Upper lobe of left lung (tissue), 6 donors: Measurements from ENCODE around the gene PRDM11. TPM values are rescaled to one million over a fixed set of nuclear protein-coding genes. Genes with fewer than 3 reads are reported as not detected.

Source experiments
- ATAC-seq, 2 donors: fragments of 200-7000 bp; cut with Tn5 transposase; one replicate each; pipeline ENCODE4 v1.9.1; 2022; ENCODE audit warnings: mild to moderate bottlenecking in 2 of 2, moderate library complexity in 2 of 2; ENCODE audit not compliant: low FRiP score in 2 of 2
- DNase-seq, 2 donors: peaks; one replicate each; pipeline ENCODE4 v3.0.0-alpha.2; 2019 to 2020
- H3K27ac ChIP-seq, 4 donors: fragments of 200-600 bp; sonication (generic); one replicate each; pipeline ENCODE4 v1.5.1; 2016 to 2019
- H3K27me3 ChIP-seq, 4 donors: fragments of 200-600 bp; sonication (generic); one replicate each; pipeline ENCODE4 v1.5.1; 2017 to 2019
- H3K36me3 ChIP-seq, 4 donors: fragments of 200-600 bp; sonication (generic); one replicate each; pipeline ENCODE4 v1.5.1; 2016 to 2019
- H3K4me1 ChIP-seq, 4 donors: fragments of 200-600 bp; sonication (generic); one replicate each; pipeline ENCODE4 v1.5.1; 2018 to 2019
- H3K4me3 ChIP-seq, 4 donors: fragments of 200-600 bp; sonication (generic); one replicate each; pipeline ENCODE4 v1.5.1; 2017 to 2019; ENCODE audit warnings: mild to moderate bottlenecking in 2 of 4, moderate library complexity in 1 of 4
- H3K9me3 ChIP-seq, 4 donors: fragments of 200-600 bp; sonication (generic); one replicate each; pipeline ENCODE4 v1.5.1; 2018 to 2019
- CTCF ChIP-seq, 6 experiments: fragments of 450-650 bp in 4 of 6; fragments of 200-600 bp in 2 of 6; sonication (generic) in 2 of 6; IDR thresholded peaks; one replicate each; pipeline ENCODE4 v1.5.1; 2016 to 2019; ENCODE audit warnings: antibody characterized with exemption in 6 of 6
- EP300 ChIP-seq, 4 donors: sonication (generic); formaldehyde crosslinking; IDR thresholded peaks; one replicate each; pipeline ENCODE4 v1.5.1; 2017; ENCODE audit warnings: antibody characterized with exemption in 4 of 4, control low read depth in 2 of 4
- POLR2A ChIP-seq, 4 donors: fragments of 450-650 bp; IDR thresholded peaks; one replicate each; pipeline ENCODE4 v1.5.1; 2016 to 2017; ENCODE audit warnings: antibody characterized with exemption in 4 of 4, mild to moderate bottlenecking in 2 of 4
- POLR2AphosphoS5 ChIP-seq, 2 donors: sonication (generic); formaldehyde crosslinking; IDR thresholded peaks; one replicate each; pipeline ENCODE4 v1.5.1; 2017; ENCODE audit warnings: antibody characterized with exemption in 2 of 2
- WGBS, 2 donors: methylation state at CpG; one replicate each; pipeline ENCODE4 v1.1.5; 2017 to 2018; 5-methylcytosine and 5-hydroxymethylcytosine counted together
- total RNA-seq, 6 donors: library from RNA; depleted of rRNA in 4 of 6; stranded (reverse); fragments of >200 nt in 4 of 6; gene quantifications; one replicate each; pipeline versions ENCODE4 v1.1.0 to v1.2.1, GENCODE V29; 2016 to 2021
- donor health status: DM: no; HTN: no; CAD: no; lungs with moderate emphysema.
- donor health status: DM: no; HTN: yes; CAD: no; lungs with severe emphysema.

PRDM11 gene
- total RNA-seq, 6 donors from 2014 or later, result 12.7 to 21.1 (median 16.0) TPM

- H3K27ac ChIP-seq, result no peak overlapping the region
- no peaks in the 10 kb centered on the region for H3K9me3 ChIP-seq
- DNase-seq (no peak), ATAC-seq (no peak)
- no peaks in the 10 kb centered on the region for H3K27me3 ChIP-seq
- no peak for TF ChIP-seq POLR2A (IDR thresholded peaks at IDR 0.05)
- TF ChIP-seq EP300 (IDR thresholded peaks at IDR 0.05), result no peak
- TF ChIP-seq POLR2AphosphoS5 (IDR thresholded peaks at IDR 0.05), result no peak
- TF ChIP-seq CTCF (IDR thresholded peaks at IDR 0.05), result no peak
- H3K36me3 ChIP-seq, result peaks cover 6 to 55% (median 28%) of the 10 kb centered on the region in 4 donors
- no peaks in the 10 kb centered on the region for H3K4me1 ChIP-seq
- no peak overlapping the region for H3K4me3 ChIP-seq
- WGBS, 2 donors, result 74 to 80% methylated on average over 1 of the region's 1 CpG
Observed at GRCh38 chr11:45225277-45225676, 78.8 kb downstream of the PRDM11 start.

- Histone ChIP-seq H3K9me3 (no peaks in the 10 kb centered on the region), H3K4me3 (no peak overlapping the region), H3K27me3 (no peaks in the 10 kb centered on the region), H3K36me3 (peaks cover 6 to 52% (median 28%) of the 10 kb centered on the region in 4 donors), H3K4me1 (no peaks in the 10 kb centered on the region), H3K27ac (no peak overlapping the region)
- 94 to 95% methylated on average over 32 to 38 of the region's 39 CpGs for WGBS, 2 donors
- no peak for TF ChIP-seq POLR2A (IDR thresholded peaks at IDR 0.05)
- TF ChIP-seq POLR2AphosphoS5 (IDR thresholded peaks at IDR 0.05), result no peak
- ATAC-seq (no peak), DNase-seq (peak in 1 of 2 donors; percentile 70)
Observed at GRCh38 chr11:45225961-45226871, 79.8 kb downstream of the PRDM11 start.

- Histone ChIP-seq H3K27me3 (no peaks in the 10 kb centered on the region), H3K9me3 (no peaks in the 10 kb centered on the region), H3K4me1 (no peaks in the 10 kb centered on the region), H3K36me3 (peaks cover 6 to 47% (median 28%) of the 10 kb centered on the region in 4 donors), H3K27ac (no peak overlapping the region), H3K4me3 (no peak overlapping the region)
- DNase-seq (peak in 1 of 2 donors; percentile 70), ATAC-seq (no peak)
- TF ChIP-seq EP300 (IDR thresholded peaks at IDR 0.05) (no peak), POLR2AphosphoS5 (IDR thresholded peaks at IDR 0.05) (no peak), CTCF (IDR thresholded peaks at IDR 0.05) (no peak), POLR2A (IDR thresholded peaks at IDR 0.05) (no peak)
- 96 to 98% methylated on average over 17 to 21 of the region's 21 CpGs for WGBS, 2 donors
Observed at GRCh38 chr11:45226901-45227300, 80.5 kb downstream of the PRDM11 start.

GRCh38 chr11:45227836-45228235 is 81.4 kb downstream of the PRDM11 start:
- Histone ChIP-seq H3K4me1 (no peaks in the 10 kb centered on the region), H3K27me3 (no peaks in the 10 kb centered on the region), H3K36me3 (peaks cover 6 to 41% (median 28%) of the 10 kb centered on the region in 4 donors), H3K27ac (no peak overlapping the region), H3K9me3 (no peaks in the 10 kb centered on the region), H3K4me3 (no peak overlapping the region)
- 96 to 97% methylated on average over 19 of the region's 19 CpGs for WGBS, 2 donors
- ATAC-seq, result no peak
- no peak for TF ChIP-seq EP300 (IDR thresholded peaks at IDR 0.05)
- DNase-seq, result peak in 1 of 2 donors; percentile 13

- Histone ChIP-seq H3K4me3 (no peak overlapping the region), H3K27me3 (no peaks in the 10 kb centered on the region), H3K27ac (no peak overlapping the region), H3K4me1 (peaks cover 0 to 3% (median 0%) of the 10 kb centered on the region in 4 donors), H3K36me3 (peaks cover 6 to 34% (median 25%) of the 10 kb centered on the region in 4 donors), H3K9me3 (no peaks in the 10 kb centered on the region)
- WGBS, 2 donors, result 84 to 86% methylated on average over 5 of the region's 5 CpGs
- DNase-seq, result no peak
- no peak for TF ChIP-seq EP300 (IDR thresholded peaks at IDR 0.05)
- no peak for TF ChIP-seq POLR2A (IDR thresholded peaks at IDR 0.05)
- TF ChIP-seq CTCF (IDR thresholded peaks at IDR 0.05), result no peak
- TF ChIP-seq POLR2AphosphoS5 (IDR thresholded peaks at IDR 0.05), result no peak
- no peak for ATAC-seq
Observed at GRCh38 chr11:45229401-45230020, 83.1 kb downstream of the PRDM11 start.
